HG02610 (cell line): Measurements from ENCODE around the gene INPPL1.
"Not testable (repeated sequence)": the region's sequence is repeated elsewhere in the genome, so short reads cannot be mapped to it uniquely, and the experiment has no call there.

Source experiments
- ATAC-seq: cut with Tn5 transposase; IDR thresholded peaks from one replicate; pipeline ENCODE4 v1.9.1; 2021; ENCODE audit warnings: mild to moderate bottlenecking, moderate library complexity; ENCODE audit not compliant: unreplicated experiment

The INPPL1 gene, protein sequence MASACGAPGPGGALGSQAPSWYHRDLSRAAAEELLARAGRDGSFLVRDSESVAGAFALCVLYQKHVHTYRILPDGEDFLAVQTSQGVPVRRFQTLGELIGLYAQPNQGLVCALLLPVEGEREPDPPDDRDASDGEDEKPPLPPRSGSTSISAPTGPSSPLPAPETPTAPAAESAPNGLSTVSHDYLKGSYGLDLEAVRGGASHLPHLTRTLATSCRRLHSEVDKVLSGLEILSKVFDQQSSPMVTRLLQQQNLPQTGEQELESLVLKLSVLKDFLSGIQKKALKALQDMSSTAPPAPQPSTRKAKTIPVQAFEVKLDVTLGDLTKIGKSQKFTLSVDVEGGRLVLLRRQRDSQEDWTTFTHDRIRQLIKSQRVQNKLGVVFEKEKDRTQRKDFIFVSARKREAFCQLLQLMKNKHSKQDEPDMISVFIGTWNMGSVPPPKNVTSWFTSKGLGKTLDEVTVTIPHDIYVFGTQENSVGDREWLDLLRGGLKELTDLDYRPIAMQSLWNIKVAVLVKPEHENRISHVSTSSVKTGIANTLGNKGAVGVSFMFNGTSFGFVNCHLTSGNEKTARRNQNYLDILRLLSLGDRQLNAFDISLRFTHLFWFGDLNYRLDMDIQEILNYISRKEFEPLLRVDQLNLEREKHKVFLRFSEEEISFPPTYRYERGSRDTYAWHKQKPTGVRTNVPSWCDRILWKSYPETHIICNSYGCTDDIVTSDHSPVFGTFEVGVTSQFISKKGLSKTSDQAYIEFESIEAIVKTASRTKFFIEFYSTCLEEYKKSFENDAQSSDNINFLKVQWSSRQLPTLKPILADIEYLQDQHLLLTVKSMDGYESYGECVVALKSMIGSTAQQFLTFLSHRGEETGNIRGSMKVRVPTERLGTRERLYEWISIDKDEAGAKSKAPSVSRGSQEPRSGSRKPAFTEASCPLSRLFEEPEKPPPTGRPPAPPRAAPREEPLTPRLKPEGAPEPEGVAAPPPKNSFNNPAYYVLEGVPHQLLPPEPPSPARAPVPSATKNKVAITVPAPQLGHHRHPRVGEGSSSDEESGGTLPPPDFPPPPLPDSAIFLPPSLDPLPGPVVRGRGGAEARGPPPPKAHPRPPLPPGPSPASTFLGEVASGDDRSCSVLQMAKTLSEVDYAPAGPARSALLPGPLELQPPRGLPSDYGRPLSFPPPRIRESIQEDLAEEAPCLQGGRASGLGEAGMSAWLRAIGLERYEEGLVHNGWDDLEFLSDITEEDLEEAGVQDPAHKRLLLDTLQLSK

DNA sequence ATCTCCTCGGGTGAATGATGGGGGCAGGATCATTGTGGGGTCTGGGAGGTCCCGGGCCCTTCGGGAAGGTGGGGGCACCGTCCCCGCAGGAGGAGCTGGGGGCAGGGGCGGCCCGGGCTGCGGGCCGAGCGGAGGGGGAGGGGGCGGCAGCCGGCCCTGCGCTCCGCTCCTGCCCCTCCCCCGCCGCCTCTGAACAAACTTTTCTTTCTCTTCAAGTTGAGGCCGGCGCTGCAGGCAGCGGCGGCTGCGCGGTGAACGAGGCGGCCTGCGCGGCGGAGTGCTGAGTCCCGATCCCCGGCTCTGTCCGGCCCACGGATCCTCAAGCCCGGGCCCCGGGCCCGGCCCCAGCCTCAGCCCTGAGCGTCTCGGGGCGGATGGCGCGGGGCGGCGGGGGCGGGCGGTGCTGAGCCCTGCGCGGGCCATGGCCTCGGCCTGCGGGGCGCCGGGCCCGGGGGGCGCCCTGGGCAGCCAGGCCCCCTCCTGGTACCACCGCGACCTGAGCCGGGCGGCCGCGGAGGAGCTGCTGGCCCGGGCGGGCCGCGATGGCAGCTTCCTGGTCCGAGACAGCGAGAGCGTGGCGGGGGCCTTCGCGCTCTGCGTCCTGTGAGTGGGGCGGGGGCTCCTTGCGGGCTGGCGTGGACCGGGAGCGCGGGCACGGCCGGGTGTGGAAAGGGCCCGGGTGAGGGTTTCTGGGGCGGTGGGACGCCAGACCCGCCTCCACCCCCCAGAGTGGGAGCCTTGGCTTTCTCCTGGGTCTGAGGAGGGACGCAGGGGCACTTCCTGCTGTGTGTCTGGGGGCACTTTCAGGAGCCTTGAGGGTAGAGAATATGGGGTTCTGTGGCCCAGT lies at the start of gene INPPL1:
TSS of gene INPPL1 (plus strand) at position 204 of the 847 bp plus-strand sequence. CDS start at position 422, 218 bp downstream.
- no peak for ATAC-seq

GRCh38 chr11:72177656-72178055 lies 46.9 kb upstream of the INPPL1 start:
- no peak for ATAC-seq

- ATAC-seq = no peak
Observed at GRCh38 chr11:72179049-72179803, 45.3 kb upstream of the INPPL1 start.

- no peak for ATAC-seq
Observed at GRCh38 chr11:72179804-72180396, 44.7 kb upstream of the INPPL1 start.

GRCh38 chr11:72180892-72181552 lies 43.5 kb upstream of the INPPL1 start:
- not testable (repeated sequence) for ATAC-seq

- ATAC-seq = not testable (repeated sequence)
Observed at GRCh38 chr11:72181553-72181958, 43.0 kb upstream of the INPPL1 start.

GRCh38 chr11:72188267-72188666 lies 36.3 kb upstream of the INPPL1 start:
- no peak for ATAC-seq

DNA sequence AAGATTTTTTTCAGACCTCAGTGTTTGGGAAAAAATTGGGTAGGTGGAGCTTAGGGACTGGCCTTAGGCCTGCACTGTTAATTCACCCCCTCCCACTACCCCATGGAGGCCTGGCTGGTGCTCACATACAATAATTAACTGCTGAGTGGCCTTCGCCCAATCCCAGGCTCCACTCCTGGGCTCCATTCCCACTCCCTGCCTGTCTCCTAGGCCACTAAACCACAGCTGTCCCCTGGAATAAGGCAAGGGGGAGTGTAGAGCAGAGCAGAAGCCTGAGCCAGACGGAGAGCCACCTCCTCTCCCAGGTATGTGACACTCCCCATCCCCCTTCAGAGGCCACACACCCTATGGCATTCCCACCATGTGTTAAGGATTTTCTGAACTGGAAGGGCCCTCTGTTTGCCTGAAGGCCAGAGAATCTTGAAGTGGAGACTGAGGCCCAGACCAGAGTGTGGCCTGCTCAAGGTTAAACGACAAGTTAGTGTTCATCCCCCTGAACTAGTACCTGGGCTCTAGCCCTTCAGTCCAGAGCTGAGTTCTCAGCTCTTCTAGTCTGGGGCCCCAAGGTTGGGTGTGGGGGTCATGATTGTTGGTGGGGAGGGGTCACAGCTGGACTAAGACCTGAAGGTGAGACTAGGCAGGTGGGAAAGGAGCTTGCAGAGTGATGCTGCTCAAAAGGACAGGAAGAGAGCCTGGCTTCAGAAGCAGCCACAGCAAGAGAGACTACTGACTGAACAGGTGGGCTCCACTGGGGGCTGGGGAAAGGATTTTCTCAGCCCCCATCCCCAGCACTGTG lies 34.9 kb upstream of the INPPL1 start:
- no peak for ATAC-seq

DNA sequence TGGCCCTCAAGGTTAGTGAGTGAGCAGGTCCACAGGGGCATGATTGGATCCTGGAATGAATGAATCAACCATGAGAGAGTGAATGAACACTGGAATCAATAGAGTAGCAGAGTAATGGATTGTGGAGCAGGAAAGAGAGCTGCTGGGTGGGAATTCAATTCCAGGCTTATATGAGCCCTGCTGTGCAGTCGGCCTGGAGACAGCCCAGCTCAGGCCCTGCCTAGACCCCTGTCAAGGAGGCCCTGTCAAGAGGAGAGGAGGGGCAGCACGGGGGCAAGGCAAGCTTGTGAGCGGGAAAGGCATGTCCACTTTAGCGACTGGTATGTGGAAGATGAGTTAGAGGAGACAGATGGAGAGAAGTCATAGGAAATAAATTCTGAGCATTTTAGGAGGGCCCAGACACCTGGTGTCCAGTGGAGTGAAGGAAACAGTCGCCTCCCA lies 33.9 kb upstream of the INPPL1 start:
- ATAC-seq = no peak

- ATAC-seq = no peak
Observed at GRCh38 chr11:72191961-72192381, 32.6 kb upstream of the INPPL1 start, which contains the start of gene FOLR1. FOLR1 (plus strand) TSS chr11:72192140; CDS start chr11:72192174, 34 bp downstream.

- ATAC-seq = no peak
Observed at GRCh38 chr11:72195518-72196270, 28.9 kb upstream of the INPPL1 start.

GRCh38 chr11:72201445-72201844 lies 23.1 kb upstream of the INPPL1 start:
- not testable (repeated sequence) for ATAC-seq

DNA sequence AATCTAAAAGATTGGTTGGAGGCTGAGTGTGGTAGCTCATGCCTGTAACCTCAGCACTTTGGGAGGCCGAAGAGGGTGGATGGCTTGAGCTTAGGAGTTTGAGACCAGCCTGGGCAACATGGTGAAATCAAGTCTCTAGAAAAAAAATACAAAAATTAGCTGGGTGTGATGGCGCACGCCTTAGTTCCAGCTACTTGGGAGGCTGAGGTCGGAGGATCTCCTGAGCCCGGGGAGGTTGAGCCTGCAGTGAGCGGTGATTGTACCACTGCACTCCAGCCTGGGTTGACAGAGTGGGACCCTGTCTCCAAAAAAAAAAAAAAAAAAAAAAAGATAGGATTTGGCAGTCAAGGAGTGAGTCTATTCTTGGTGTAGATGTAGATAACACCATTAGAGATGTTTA lies 22.0 kb upstream of the INPPL1 start:
- ATAC-seq = no peak

GRCh38 chr11:72203163-72203562 lies 21.4 kb upstream of the INPPL1 start:
- no peak for ATAC-seq

DNA sequence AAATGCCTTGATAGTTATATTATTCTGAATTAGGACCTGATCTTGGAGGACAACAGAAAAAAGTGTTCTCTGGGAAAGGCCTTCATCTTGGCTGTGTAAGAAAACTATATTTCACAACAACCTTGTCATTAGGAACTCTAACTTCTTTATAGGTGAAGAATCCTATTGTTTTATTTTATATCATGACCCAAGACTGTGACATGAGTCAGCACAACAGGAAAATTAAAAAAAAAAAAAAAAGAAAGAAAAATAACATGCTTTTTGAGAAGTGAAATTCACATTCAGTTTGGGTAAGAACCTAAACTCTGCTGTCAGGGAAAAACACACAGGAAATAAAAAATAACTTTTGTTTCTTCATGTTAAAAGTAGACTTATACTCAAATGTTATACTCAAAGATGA lies 19.7 kb upstream of the INPPL1 start:
- ATAC-seq = no peak

DNA sequence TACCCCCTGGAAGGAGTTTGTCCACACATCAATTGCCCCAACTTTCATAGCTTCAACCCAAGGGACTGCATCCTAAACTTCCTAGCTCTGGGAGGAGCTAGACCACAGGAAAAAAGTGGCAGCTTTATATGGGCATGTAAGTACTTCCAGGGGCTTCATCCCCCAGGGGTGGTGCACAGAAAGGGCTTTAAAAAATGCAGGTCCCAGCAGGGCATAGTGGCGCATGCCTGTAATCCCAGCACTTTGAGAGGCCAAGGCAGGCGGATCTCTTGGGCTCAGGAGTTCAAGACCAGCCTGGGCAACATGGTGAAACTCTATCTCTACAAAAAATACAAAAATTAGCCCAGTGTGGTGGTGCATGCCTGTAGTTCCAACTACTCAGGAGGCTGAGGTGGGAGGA lies 17.8 kb upstream of the INPPL1 start:
- ATAC-seq = not testable (repeated sequence)

DNA sequence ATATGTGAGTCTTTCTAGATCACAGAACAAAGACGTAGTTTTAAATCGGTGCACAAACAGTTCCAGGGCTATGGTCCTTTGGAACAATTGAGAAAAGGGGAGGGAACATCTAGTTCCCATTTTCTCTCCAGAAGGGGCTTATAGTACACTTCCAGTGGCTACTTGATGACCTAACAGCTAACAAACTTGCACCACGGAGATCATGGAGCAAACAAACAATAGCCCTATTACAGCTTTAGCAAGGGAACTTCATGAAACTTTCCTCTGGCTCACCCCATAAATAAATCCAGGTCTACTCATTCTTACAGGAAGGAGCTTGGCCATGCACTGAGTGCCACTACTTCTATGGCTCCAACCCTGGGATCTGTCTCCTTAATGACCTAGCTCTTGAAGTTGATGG lies 16.3 kb upstream of the INPPL1 start:
- ATAC-seq = no peak
